Regular cardiac myocyte (primary cell): ENCODE measurements around the gene OTUD4. TPM values are rescaled to one million over a fixed set of nuclear protein-coding genes. Genes with fewer than 3 reads are reported as not detected.

Experiments
- total RNA-seq: library from RNA; depleted of rRNA; stranded (reverse); fragments of >200 nt; gene quantifications from 2 replicates; pipeline ENCODE4 v1.2.3, GENCODE V29; 2014

The OTUD4 gene
- total RNA-seq: 20.9 and 26.6 TPM in 2 replicates

DNA sequence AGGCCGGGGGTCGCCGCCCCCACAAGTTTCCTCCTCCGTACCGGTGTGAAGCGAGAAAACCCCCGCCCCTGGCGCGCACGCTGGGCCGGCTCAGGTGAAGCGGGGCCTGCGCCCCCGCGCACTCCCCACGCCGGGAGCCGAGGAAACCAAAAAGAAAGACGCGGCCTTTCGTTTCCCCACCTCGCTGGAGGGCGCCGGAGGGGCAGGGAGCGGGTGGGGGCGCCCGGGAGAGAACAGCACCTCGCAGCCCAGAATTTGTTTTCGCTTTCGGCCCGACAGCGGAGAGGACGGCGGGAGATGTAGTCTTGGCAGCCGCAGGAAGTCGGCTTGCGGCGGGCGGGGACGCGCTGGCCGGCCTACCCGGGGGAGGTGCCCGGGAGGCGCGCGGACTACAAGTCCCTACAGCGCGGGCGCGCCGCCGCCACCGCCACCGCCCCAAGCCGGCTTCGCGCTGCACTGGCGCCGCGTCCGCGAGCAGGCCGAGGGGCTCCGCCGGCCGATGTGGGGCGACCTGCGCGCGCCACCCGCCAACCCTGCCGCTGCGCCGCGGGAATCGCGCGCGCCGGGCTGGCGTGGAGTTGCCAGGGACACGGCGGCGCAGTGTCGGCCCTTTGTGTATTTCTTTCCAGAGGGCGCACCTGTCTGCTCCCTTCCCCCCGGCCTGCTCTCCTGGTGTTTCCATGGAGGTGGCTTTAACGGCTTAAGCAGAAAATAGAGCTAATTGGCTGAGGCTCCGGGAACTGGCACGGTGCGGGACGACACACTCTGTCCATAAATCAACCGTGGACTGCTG lies at the start of gene OTUD4:
OTUD4 (minus strand) TSS at position 292 of the 793 bp plus-strand sequence. CDS start 616 bp downstream, outside the sequence.

GRCh38 chr4:145097821-145098674 lies 82.3 kb downstream of the OTUD4 start, which contains the start of the genes ABCE1 and ANAPC10:
Gene ABCE1, plus strand, starts transcription at chr4:145098311. Its CDS starts 6,102 bp downstream, at chr4:145104413.
Gene ANAPC10, minus strand, starts transcription at chr4:145098196. Its CDS starts 2,097 bp downstream, at chr4:145096099.

Other genes with a start within 250 kb of the OTUD4 start
- gene ANAPC10, start 82.4 kb downstream of the OTUD4 start, total RNA-seq: 29.9 and 38.3 TPM in 2 replicates
- 148 and 214 TPM in 2 replicates for gene ABCE1, start 82.3 kb downstream of the OTUD4 start, total RNA-seq